Measurements from ENCODE around the gene TUBB. TPM values are rescaled to one million over a fixed set of nuclear protein-coding genes. Genes with fewer than 3 reads are reported as not detected.

Gene TUBB
- total and polyA plus RNA-seq, 2 of the 8 experiments (the other 6 are each of a cell fraction or from before 2014, with no cell fraction given), result 1,880 to 3,022 TPM

DNA sequence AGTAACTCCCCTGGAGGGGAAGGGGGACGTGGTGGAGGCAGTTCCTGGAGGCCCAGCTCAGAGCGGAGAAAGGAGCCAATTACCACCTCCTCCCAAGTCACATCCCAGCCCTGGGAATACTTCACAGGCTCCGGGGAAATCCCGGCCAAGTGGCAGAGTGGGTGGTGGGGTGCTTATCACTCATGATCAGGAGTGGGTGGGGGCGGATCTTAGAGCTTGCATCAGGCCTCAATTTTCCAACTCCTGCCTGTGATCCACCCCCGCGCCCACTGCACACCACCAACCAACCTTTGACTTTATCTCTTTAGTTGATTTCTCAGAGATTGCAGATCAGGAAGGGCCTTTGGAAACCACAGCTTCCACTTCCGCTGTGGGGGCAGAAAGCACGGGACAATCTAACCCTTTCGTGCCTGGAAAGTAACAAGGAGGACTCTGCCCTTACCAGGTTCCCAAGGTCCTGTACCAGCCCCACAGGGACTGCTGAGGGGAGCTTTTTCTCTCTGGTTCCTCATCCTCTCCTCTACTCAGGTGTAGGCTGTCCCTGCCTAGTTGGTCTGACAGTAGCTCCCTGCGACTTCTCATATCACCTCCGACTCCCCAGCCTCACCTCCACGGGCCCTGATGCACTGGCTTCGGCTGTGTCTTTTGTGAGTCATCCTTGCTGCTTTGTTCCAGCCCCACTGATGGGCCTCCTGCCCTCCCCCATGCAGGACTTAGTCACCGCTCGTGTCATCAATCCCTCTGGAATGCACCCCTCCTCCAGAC, 49.1 kb downstream of the TUBB start:
- peak overlapping the region; percentile 72; the same call in 1 of the 2 replicates for H2BK5ac ChIP-seq (ENCODE audit: low read depth, low read length)
- peak overlapping the region; percentile 93 for H2BK20ac ChIP-seq (ENCODE audit: low read length)
- H4K8ac ChIP-seq (ENCODE audit: extremely low read depth, insufficient read depth, low read length), result no peak overlapping the region; the same call in 1 of the 2 replicates
- no peaks in the 10 kb centered on the region for H3K9me3 ChIP-seq (ENCODE audit: insufficient read depth in 2 of 2, low read depth in 1 of 2, low read length in 1 of 2)
- no peaks in the 10 kb centered on the region for H3K36me3 ChIP-seq (ENCODE audit: control insufficient read depth in 2 of 4, insufficient read depth in 4 of 4, low read length in 3 of 4)
- no peaks in the 10 kb centered on the region for H3K79me2 ChIP-seq (ENCODE audit: control insufficient read depth in 1 of 2, insufficient read depth in 2 of 2, low read length in 2 of 2)
- H4K20me1 ChIP-seq (replicated peaks in 1 of 2; ENCODE audit: control insufficient read depth in 1 of 2, insufficient read depth in 2 of 2, low read length in 2 of 2), result no peaks in the 10 kb centered on the region
- peak overlapping the region; percentile 75; the same call in 1 of the 2 replicates for H2AK5ac ChIP-seq (ENCODE audit: low read depth, low read length)
- no peak overlapping the region; a peak in 1 of 7 replicates for H3K9ac ChIP-seq (replicated peaks in 1 of 4; ENCODE audit: extremely low read depth in 1 of 4, low read depth in 3 of 4, low read length in 3 of 4)
- peak in 1 of 2 experiments; percentile 49 for DNase-seq (ENCODE audit: low read depth in 1 of 2, low spot score in 2 of 2)
- no peak overlapping the region for H3K4me2 ChIP-seq (ENCODE audit: insufficient read depth in 1 of 2, low read depth in 2 of 2, low read length in 2 of 2)
- H3K4ac ChIP-seq (replicated peaks; ENCODE audit: insufficient read length, low read depth, low read length), result no peak overlapping the region
- H2BK120ac ChIP-seq (replicated peaks; ENCODE audit: low read depth, low read length), result peak overlapping the region; percentile 77
- peak overlapping the region; percentile 85; the same call in 1 of the 2 replicates for H3K18ac ChIP-seq (ENCODE audit: extremely low read depth, low read length)
- ChIA-PET CTCF (ENCODE audit: partially characterized antibody) (interaction anchor here (0.6 to 1.4 kb wide), 5 partner anchors 21 to 275 kb away, joined by 3 to 5 read pairs (median 3); partner anchors contain the start of gene FLOT1), POLR2A (ENCODE audit: partially characterized antibody) (interaction anchor here (0.6 to 1.4 kb wide), 9 partner anchors 12 to 116 kb away, joined by 3 to 6 read pairs (median 3); partner anchors contain the start of genes FLOT1 and IER3)
- peak overlapping the region; percentile 72 for H4K91ac ChIP-seq (replicated peaks; ENCODE audit: insufficient read length, low read length)
- peak overlapping the region; percentile 48; the same call in 1 of the 2 replicates for H2BK15ac ChIP-seq (ENCODE audit: low read length)
- H3K4me1 ChIP-seq (replicated peaks in 1 of 4; ENCODE audit: control insufficient read depth in 3 of 4, insufficient read depth in 4 of 4, low read length in 3 of 4), result peaks cover 4 to 12% (median 8%) of the 10 kb centered on the region in 4 experiments
- H3K27ac ChIP-seq (ENCODE audit: low read depth, low read length), result no peak overlapping the region
- H3K14ac ChIP-seq (ENCODE audit: insufficient read length), result no peak overlapping the region
- WGBS, 2 experiments (ENCODE audit: extremely low coverage in 1 of 2, insufficient coverage in 1 of 2, insufficient read length in 1 of 2, insufficient replicate concordance in 2 of 2, low coverage in 1 of 2, low lambda C conversion rate in 2 of 2, missing lambda C conversion rate in 1 of 2), result 65% methylated on average over 16 of the region's 16 CpGs; no CpG with 5 or more reads in 1 of the 2 experiments
- no peaks in the 10 kb centered on the region for H3K23me2 ChIP-seq (ENCODE audit: low read depth, low read length)
- no peak for FAIRE-seq
- peak overlapping the region; percentile 97 for H2BK12ac ChIP-seq (ENCODE audit: low read depth, low read length)
- H3K56ac ChIP-seq (replicated peaks; ENCODE audit: insufficient read length, low read depth, low read length), result no peak overlapping the region
- H3K4me3 ChIP-seq (ENCODE audit: extremely low read depth in 1 of 4, insufficient read depth in 2 of 4, low read depth in 3 of 4, low read length in 4 of 4), result no peak overlapping the region
- peak overlapping the region; percentile 82 for H2AFZ ChIP-seq (ENCODE audit: low read length)
- no peaks in the 10 kb centered on the region for H3K79me1 ChIP-seq (ENCODE audit: low read depth, low read length)
- peak overlapping the region; percentile 10 for H4K5ac ChIP-seq (ENCODE audit: insufficient read length, low read depth, low read length)
- H3K27me3 ChIP-seq (replicated peaks in 1 of 4; ENCODE audit: control insufficient read depth in 3 of 4, extremely low read depth in 1 of 4, insufficient read depth in 3 of 4, low read length in 3 of 4), result no peaks in the 10 kb centered on the region
- H3K23ac ChIP-seq (ENCODE audit: insufficient read length), result no peak overlapping the region
- TF ChIP-seq POLR2A (IDR thresholded peaks at IDR 0.05; ENCODE audit: control extremely low read depth in 1 of 2, low read depth in 2 of 2, low read length in 2 of 2) (peak in 1 of 2 experiments; percentile 33; a peak in 1 of 3 replicates), RNF2 (IDR thresholded peaks at IDR 0.05; ENCODE audit: borderline replicate concordance, low read depth, low read length, missing control alignments, poor library complexity, severe bottlenecking) (no peak), SIX5 (IDR thresholded peaks at IDR 0.05; ENCODE audit: low read depth, low read length) (no peak), SAP30 (IDR thresholded peaks at IDR 0.05; ENCODE audit: insufficient read depth, insufficient replicate concordance, low read length) (no peak), RFX5 (IDR thresholded peaks at IDR 0.05; ENCODE audit: borderline replicate concordance, low read depth, low read length) (no peak), POLR2AphosphoS5 (IDR thresholded peaks at IDR 0.05; ENCODE audit: low read depth, low read length) (peak; percentile 9; the same call in 1 of the 2 replicates), GTF2F1 (IDR thresholded peaks at IDR 0.05; ENCODE audit: borderline replicate concordance, low read depth, low read length) (no peak), CEBPB (IDR thresholded peaks at IDR 0.05; ENCODE audit: low read depth, low read length) (no peak), HDAC6 (IDR thresholded peaks at IDR 0.05; ENCODE audit: low read depth, low read length) (no peak), CBX8 (IDR thresholded peaks at IDR 0.05; ENCODE audit: borderline replicate concordance, low read depth, low read length) (no peak)
- TF ChIP-seq, protein P1, sequence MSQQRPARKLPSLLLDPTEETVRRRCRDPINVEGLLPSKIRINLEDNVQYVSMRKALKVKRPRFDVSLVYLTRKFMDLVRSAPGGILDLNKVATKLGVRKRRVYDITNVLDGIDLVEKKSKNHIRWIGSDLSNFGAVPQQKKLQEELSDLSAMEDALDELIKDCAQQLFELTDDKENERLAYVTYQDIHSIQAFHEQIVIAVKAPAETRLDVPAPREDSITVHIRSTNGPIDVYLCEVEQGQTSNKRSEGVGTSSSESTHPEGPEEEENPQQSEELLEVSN (IDR thresholded peaks at IDR 0.05), result no peak
